ENCODE results near the gene CHAD. TPM values are rescaled to one million over a fixed set of nuclear protein-coding genes. Genes with fewer than 3 reads are reported as not detected.

The CHAD gene
- total RNA-seq, 1 experiment from 2014 or later = 0.09 TPM

GRCh38 chr17:50517011-50517410 is 48.3 kb upstream of the CHAD start:
- H3K4me3 Mint-ChIP-seq = no peak overlapping the region
- H3K36me3 Mint-ChIP-seq = no peaks in the 10 kb centered on the region
- no peak for DNase-seq (ENCODE audit: low spot score)
- H3K9me3 Mint-ChIP-seq = no peaks in the 10 kb centered on the region
- no peak overlapping the region for H3K27ac Mint-ChIP-seq
- POLR2A ChIA-PET = no interaction called here
- CTCF ChIA-PET = interaction anchor here (0.6 to 1.8 kb wide), 2 partner anchors 10 to 15 kb away, joined by 3 to 5 read pairs; no protein-coding TSS in a partner anchor
- peaks cover 3% of the 10 kb centered on the region for H3K27me3 Mint-ChIP-seq (ENCODE audit: low read depth)
- TF ChIP-seq SMAD4 (CRISPR knock-in tag; IDR thresholded peaks at IDR 0.05) (no peak), STAT6 (CRISPR knock-in tag; conservative IDR thresholded peaks at IDR 0.05; ENCODE audit: low read depth) (no peak), ZNF532 (CRISPR knock-in tag; IDR thresholded peaks at IDR 0.05; ENCODE audit: borderline replicate concordance) (no peak), NR3C1 (CRISPR knock-in tag; conservative IDR thresholded peaks at IDR 0.05; ENCODE audit: low read depth) (no peak), ETV6 (CRISPR knock-in tag; IDR thresholded peaks at IDR 0.05) (no peak), TP53 (CRISPR knock-in tag; IDR thresholded peaks at IDR 0.05) (no peak), GABPB1 (CRISPR knock-in tag; IDR thresholded peaks at IDR 0.05) (no peak), TEAD1 (CRISPR knock-in tag; IDR thresholded peaks at IDR 0.05) (no peak), ZNF232 (CRISPR knock-in tag; IDR thresholded peaks at IDR 0.05) (no peak), ATF6 (CRISPR knock-in tag; IDR thresholded peaks at IDR 0.05) (no peak), CREM (CRISPR knock-in tag; IDR thresholded peaks at IDR 0.05) (no peak), NFATC4 (CRISPR knock-in tag; IDR thresholded peaks at IDR 0.05) (no peak), JUN (CRISPR knock-in tag; IDR thresholded peaks at IDR 0.05) (no peak), RELA (CRISPR knock-in tag; IDR thresholded peaks at IDR 0.05; ENCODE audit: borderline replicate concordance) (no peak), ZNF281 (CRISPR knock-in tag; IDR thresholded peaks at IDR 0.05) (no peak), ATF2 (CRISPR knock-in tag; IDR thresholded peaks at IDR 0.05; ENCODE audit: borderline replicate concordance, low read depth) (no peak), AR (CRISPR knock-in tag; IDR thresholded peaks at IDR 0.05) (no peak)
- peaks cover 15% of the 10 kb centered on the region for H3K4me1 Mint-ChIP-seq
- ATAC-seq = no peak
